IPS-11a (cell line): ENCODE data around the gene CHST15.

Experiments used
- H3K4me3 ChIP-seq: one replicate; pipeline ENCODE4 v1.5.1; 2013; ENCODE audit warnings: low read depth, low read length, control low read depth

The CHST15 gene

GRCh38 chr10:124003070-124003419 is 90.4 kb downstream of the CHST15 start:
- H3K4me3 ChIP-seq = no peak overlapping the region

DNA sequence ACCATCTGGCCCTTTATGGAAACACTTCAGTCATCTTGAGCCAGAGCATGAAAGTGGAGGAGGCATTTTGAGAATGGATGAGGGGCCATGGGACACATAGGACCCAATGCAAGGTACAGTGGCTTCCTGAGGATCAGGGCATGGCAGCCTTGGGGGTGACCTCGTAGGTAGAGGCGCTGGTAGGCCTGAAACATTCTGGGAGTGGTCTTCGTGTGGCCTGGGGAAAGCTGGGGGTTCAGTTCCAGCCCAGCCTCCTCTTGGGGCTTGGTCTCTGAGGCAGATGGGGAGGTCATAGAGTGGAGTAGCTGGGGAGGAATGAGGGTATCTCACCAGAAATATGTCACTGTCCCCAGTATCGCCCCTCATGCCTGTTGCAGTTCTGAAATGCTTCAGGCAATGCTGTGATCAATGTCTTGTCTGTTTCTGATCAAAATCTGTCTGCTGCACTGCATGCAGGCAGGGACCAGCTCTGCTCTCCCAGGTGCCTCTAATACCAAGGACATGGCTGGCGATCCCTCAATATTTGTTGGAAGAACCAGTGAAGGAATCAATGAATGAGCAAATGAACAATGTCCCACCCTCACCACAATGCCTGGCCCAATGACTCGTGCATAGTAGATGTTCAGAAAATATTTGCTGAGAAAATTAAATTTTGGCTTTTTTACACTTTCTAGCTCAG is 90.9 kb downstream of the CHST15 start:
- H3K4me3 ChIP-seq = no peak overlapping the region

DNA sequence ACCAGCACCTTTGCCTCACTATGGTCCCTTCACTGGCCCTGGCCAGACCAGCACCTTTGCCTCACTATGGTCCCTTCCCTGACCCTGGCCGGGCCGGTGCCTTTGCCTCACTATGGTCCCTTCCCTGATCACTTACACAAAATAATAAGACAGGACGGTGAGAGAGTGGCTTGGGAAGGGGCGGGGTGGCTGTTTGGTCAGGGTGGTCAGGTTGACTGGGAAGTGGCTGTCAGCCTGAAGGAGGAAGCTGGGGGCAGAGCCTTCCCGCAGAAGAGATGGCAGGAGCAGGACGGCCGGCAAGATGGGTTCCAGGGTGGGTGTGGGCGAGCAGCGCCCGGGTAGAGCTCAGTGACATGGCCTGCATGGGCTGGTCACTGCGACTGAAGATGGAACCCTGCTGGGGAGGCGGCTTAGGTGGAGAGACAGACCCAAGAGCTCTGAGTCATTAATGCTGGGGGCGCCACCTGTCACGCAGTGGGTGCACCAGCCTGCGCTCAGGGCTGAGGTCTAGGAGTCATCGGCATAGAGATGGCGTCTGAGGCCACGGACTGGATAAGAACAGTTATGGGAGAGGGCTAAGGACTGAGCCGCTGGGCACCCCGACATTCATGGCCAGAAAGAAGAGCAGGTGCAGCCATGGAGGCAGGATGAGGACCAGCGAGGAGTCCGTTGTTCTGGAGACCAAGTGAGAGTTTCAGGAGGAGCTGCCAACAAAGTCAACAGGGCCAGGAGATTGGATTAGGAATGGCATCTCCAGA is 91.8 kb downstream of the CHST15 start:
- H3K4me3 ChIP-seq = no peak overlapping the region

DNA sequence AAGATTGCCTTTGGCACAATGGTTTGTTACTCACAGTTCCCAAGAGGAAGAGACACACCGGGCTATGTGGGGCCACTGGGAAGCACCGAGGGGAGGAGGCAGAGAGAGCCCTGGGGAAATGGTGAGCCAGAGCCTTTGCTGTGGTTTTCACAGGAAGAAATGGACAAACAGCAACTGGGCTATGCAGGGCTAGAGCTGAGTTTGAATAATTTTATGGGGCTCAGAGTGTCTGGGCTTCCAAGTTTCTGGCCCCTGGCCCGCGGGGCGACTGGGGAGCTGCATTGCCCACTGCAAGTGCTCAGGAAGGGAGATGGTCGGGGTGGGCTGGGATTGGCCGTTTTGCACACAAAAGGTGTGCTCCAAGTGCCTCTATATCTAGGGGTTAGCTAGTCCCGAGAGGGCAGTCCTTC is 92.6 kb downstream of the CHST15 start:
- no peak overlapping the region for H3K4me3 ChIP-seq

GRCh38 chr10:123999956-124000615 is 93.3 kb downstream of the CHST15 start:
- no peak overlapping the region for H3K4me3 ChIP-seq

DNA sequence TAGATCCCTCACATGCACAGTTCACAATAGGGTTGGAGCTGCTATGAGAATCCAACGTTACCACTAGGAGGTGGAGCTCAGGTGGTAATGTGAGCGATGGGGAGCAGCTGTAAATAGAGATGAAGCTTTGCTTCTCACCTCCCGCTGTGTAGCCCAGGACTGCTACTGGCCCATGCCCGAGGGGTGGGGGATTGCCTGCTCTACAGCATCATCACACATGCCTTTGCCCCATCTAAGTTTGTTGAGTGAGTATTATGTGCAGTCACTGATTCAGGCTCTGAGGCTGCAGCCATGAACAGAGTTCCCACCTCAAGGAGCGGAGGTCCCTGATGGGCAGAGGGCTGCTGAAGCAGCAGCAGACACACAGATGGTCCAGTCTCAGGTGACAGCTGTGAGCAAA is 94.1 kb downstream of the CHST15 start:
- H3K4me3 ChIP-seq = no peak overlapping the region

GRCh38 chr10:123998197-123999141 is 94.9 kb downstream of the CHST15 start:
- H3K4me3 ChIP-seq = no peak overlapping the region

DNA sequence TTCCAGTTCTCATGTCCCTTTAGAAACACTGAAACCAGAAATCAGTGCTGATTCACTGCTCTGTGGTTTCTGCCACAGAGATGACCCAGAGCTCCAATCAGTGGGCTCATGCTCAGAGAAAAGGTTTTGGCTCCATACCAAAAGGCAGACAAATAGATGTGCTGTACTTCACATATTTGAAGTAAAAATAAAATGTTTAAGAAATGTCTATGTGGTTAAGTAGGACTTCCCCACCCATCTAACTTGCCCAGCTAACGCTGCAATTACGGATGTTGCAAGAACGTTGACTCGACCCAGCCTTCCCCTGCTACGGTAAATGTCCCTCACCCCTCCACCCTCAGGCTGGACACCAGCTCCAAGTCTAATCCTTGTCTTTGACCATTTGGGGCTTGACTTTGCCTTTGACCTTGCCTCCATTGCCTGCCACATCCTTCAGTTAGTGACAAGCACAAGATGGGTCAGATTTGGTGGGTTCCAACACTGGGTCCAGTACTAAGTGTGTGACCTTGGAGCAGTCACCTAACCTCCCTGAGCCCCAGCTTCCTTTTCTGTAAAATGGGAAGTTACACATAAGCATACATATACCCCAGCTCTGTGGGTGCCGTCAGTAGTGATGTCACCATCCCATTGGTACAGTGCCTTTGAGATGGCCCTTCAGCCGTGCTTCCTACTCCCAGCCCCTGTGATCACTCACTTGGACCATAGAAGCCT is 95.8 kb downstream of the CHST15 start:
- no peak overlapping the region for H3K4me3 ChIP-seq

DNA sequence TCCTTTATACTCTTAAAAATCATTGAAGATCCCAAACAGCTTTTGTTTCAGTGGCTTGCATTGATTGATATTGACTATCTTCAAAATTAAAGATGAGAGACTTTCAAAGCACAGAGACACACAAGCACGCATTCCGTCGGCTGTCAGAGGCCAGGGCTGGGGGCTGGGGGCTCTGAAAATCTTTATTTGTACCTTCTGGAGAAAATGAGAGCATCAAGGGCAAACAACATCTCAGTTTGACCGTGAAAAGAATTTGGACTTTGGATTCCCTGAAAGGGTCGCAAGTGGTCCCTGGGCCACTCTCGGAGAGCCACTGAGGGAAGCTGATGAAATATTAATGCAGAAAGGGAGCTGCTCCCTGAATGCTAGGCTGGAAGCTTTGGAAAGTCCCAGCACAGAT is 96.4 kb downstream of the CHST15 start:
- no peak overlapping the region for H3K4me3 ChIP-seq

GRCh38 chr10:123996302-123996701 is 97.1 kb downstream of the CHST15 start:
- H3K4me3 ChIP-seq = no peak overlapping the region

- peak overlapping the region; percentile 17 for H3K4me3 ChIP-seq
Observed at GRCh38 chr10:123995461-123996131, 97.8 kb downstream of the CHST15 start.

GRCh38 chr10:123995082-123995460 is 98.3 kb downstream of the CHST15 start:
- peak overlapping the region; percentile 17 for H3K4me3 ChIP-seq

DNA sequence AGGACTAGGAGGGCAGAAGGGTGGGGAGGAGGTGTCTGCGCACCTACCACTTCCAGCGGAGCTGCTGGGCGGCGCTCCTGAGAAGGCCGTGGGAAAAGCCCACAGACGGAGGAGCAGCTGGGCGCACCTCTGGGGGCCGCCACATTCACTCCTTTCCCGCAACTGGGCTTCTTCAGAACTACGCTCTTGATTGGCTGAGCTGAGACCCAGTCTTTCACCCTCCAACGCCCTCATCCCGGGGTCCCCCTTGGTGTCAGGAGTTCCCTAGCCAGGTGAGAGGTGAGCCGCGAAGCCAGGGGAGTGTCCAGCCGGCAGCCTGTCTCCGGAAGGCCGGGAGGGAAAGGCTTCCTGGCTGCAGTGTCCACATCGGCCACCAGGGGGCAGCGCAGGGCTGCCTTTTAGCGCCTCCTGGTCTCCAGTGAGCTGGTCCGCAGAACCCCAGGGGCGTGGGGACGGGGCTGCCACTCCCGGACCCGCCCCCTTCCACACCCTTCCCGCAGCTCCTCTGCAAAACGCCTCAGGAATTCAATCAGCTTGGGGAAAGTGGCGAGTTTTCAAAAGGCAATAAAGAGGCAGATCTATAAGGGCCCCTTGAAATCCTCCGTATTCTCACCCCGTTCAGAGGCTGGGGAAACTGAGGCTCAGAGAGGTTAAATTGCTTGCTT is 98.8 kb downstream of the CHST15 start:
- H3K4me3 ChIP-seq = no peak overlapping the region

- H3K4me3 ChIP-seq = no peak overlapping the region
Observed at GRCh38 chr10:123993534-123994416, 99.6 kb downstream of the CHST15 start.

DNA sequence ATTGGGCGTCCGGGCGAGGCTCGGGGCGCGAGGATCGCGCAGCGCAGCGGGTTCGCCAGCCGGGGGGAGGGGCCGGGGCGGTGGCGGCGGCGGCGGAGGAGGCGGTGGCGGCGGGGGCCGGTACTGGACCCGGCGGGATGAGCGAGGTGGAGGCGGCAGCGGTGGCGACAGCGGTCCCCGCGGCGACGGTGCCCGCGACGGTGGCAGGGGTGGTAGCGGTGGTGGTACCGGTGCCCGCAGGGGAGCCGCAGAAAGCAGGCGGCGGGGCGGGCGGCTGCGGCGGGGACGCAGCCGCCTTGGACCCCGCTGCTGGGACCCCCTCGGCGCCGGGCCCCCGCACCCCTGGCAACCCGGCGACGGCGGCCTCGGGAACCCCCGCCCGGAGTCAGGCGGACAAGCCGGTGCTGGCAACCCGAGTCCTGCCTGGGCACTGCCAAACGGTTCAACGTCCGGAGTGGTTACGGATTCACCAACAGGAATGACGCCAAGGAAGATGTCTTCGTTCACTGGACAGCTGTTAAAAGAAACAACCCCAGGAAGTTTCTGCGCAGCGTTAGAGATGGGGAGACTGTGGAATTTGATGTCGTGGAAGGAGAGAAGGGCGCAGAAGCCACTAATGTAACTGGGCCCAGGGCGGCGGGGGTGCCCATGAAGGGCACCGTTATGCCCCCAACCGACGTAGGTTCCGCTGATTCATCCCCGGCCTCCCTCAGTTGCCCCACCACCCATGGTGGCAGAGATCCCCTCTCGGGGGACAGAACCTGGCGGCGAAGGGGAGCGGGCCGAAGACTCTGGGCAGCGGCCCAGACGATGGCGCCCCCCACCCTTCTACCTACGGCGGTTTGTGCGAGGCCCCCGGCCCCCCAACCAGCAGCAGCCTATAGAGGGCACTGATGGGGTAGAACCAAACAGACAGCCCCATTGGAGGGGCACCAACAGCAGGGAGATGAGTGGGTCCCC is 101.5 kb downstream of the CHST15 start:
- H3K4me3 ChIP-seq = no peak overlapping the region

DNA sequence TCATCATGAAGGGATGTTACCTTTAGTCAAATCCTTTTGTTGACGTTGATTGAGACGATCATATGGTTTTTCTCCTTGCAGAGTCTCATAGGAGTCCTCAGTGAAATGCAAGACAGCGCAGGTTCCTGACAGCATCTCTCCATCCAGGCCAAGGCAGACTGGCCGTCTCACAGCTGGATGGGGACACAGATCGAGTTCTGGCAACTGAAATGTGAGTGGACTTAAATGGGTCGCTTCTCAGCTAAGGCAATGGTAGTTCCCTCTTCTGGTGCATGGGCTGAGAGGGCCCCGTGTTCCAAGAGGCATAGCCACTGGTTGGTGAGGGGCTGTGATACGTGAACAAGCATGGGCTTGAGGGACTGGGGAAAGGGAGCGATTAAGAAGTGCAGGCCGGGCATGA is 102.5 kb downstream of the CHST15 start:
- H3K4me3 ChIP-seq = no peak overlapping the region

GRCh38 chr10:123988694-123989093 is 104.7 kb downstream of the CHST15 start:
- H3K4me3 ChIP-seq = no peak overlapping the region
